Measurements from ENCODE around the gene RGS19.
A peak's percentile ranks its signal among the peaks of the same experiment; 100 is the strongest.

Gene RGS19

GRCh38 chr20:64041040-64041780 lies 38.1 kb downstream of the RGS19 start:
- TF ChIP-seq, protein P1, sequence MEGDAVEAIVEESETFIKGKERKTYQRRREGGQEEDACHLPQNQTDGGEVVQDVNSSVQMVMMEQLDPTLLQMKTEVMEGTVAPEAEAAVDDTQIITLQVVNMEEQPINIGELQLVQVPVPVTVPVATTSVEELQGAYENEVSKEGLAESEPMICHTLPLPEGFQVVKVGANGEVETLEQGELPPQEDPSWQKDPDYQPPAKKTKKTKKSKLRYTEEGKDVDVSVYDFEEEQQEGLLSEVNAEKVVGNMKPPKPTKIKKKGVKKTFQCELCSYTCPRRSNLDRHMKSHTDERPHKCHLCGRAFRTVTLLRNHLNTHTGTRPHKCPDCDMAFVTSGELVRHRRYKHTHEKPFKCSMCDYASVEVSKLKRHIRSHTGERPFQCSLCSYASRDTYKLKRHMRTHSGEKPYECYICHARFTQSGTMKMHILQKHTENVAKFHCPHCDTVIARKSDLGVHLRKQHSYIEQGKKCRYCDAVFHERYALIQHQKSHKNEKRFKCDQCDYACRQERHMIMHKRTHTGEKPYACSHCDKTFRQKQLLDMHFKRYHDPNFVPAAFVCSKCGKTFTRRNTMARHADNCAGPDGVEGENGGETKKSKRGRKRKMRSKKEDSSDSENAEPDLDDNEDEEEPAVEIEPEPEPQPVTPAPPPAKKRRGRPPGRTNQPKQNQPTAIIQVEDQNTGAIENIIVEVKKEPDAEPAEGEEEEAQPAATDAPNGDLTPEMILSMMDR (IDR thresholded peaks at IDR 0.05; ENCODE audit: insufficient read depth, missing control alignments), result no peak
- no peak for DNase-seq (ENCODE audit: insufficient read length, low spot score)
- FAIRE-seq, result no peak

DNA sequence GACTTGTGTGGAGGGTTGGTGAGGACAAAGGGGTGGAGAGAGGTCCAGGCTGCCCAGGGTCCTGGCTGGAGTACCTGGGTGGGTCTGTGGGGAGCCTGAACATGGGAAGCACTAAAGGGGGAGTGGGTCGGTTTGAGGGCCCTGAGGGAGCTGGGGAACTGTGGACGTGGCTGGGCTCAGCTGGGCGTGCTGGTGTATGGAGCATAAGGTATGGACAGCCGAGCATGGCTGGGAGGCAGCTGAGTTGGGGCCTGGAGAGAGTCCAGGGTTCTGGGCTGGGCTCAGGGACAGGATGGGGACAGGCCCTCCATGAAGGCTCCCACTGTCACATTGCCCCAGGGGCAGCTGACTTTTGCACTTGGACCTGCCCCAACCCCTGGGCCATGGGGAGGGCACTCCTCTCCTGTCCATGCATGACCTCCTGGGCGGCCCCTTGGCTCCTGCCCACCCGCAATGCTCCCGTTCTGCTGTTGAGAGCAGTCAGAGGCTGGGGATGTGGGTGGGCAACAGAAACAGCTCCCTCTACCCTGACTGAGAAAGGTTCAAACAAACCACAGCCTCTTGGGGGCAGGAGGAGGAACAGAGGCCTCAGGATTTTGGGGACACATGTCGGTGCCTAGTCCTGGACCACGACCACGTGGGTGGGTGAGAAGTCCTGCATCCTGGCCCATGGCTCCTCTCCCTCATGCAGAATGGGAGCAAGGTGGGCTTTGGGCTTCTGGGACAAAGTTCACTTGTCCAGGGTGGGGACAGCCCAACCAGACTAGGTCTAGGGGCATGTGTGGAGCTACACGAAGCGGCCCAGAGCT lies 38.9 kb downstream of the RGS19 start:
- DNase-seq (ENCODE audit: insufficient read length, low spot score), result no peak
- TF ChIP-seq, protein P1 (IDR thresholded peaks at IDR 0.05; ENCODE audit: insufficient read depth, missing control alignments), result no peak
- no peak for FAIRE-seq

- DNase-seq (ENCODE audit: insufficient read length, low spot score), result no peak
- FAIRE-seq, result no peak
- TF ChIP-seq, protein P1 (IDR thresholded peaks at IDR 0.05; ENCODE audit: insufficient read depth, missing control alignments), result no peak
Observed at GRCh38 chr20:64039293-64040160, 39.8 kb downstream of the RGS19 start.

DNA sequence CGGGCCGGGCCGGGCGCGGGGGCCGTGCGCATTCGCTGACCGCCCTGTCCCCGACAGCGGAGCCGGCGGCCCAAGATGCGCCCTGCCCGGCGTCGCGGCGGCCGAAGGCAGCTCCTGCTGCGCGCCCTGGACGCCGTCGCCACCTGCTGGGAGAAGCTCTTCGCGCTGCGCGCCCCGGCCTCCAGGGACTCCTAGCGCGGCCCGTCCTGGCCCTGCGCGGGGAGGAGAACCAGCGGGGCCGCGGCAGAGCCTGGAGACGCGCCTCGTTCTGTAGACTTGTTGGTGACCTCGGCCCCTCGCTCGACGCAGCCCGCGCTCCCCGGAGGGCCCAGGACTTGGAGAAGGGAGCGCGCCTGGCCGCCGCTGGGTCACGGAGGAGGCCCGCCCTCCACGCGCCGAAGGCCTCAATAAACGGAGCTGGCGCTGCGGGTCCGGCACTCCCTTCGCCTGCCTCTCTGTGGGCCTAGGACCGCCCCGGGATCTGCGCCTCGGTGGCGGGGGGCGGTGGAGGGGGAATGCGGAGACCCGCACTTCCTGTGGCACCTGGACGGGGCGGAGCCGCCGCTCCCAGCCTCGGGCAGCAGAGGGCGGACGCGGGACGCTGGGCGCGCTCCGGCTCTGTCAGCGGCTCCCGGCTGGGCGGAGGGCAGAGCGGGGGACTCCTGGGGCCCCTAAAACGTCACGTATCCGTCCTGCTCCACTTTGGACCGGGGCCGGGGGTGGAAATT lies 40.6 kb downstream of the RGS19 start:
- DNase-seq (ENCODE audit: insufficient read length, low spot score) (peak; percentile 92), FAIRE-seq (no peak)
- TF ChIP-seq, protein P1 (IDR thresholded peaks at IDR 0.05; ENCODE audit: insufficient read depth, missing control alignments), result peak; percentile 51

DNA sequence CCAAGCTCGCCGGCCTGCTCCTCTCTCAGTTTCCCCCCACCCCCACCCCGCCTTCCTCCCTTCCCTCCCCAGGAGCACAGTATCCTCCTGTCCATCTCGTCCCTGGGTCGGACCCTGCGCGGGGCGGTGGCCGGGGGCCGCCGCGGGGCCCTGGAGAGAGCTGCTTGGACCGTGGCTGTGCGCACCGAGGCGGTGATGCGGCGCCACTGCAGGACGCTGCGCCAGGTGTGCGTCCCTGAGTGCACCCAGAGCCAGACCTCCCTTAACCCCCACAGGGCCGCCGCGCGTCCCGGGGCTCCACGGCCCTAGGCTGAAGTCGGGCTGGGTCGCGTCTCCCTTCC lies 41.1 kb downstream of the RGS19 start:
- DNase-seq (ENCODE audit: insufficient read length, low spot score), result no peak
- FAIRE-seq, result no peak
- TF ChIP-seq, protein P1 (IDR thresholded peaks at IDR 0.05; ENCODE audit: insufficient read depth, missing control alignments), result no peak

GRCh38 chr20:64037498-64038213 lies 41.7 kb downstream of the RGS19 start:
- TF ChIP-seq, protein P1 (IDR thresholded peaks at IDR 0.05; ENCODE audit: insufficient read depth, missing control alignments), result no peak
- FAIRE-seq (no peak), DNase-seq (ENCODE audit: insufficient read length, low spot score) (no peak)

Data from D721Med (cell line).